Measurements from ENCODE around the gene DLGAP5. TPM values are rescaled to one million over a fixed set of nuclear protein-coding genes. Genes with fewer than 3 reads are reported as not detected.

Gene DLGAP5
- total RNA-seq, 2 donors from 2014 or later, result 0.12 TPM; not detected in 1

- Mint-ChIP-seq H3K27me3 (no peaks in the 10 kb centered on the region), H3K4me3 (no peak overlapping the region), H3K36me3 (ENCODE audit: low read depth) (no peaks in the 10 kb centered on the region), H3K27ac (peak overlapping the region; percentile 24), H3K4me1 (peaks cover 24% of the 10 kb centered on the region)
- DNase-seq (no peak), ATAC-seq (no peak)
- H3K9me3 ChIP-seq (ENCODE audit: control insufficient read depth, low read length, poor library complexity, severe bottlenecking), result no peaks in the 10 kb centered on the region
These were observed 68.9 kb downstream of the DLGAP5 start for GRCh38 chr14:55122440-55122986.

GRCh38 chr14:55121628-55122439 lies 69.6 kb downstream of the DLGAP5 start:
- Mint-ChIP-seq H3K27me3 (no peaks in the 10 kb centered on the region), H3K36me3 (ENCODE audit: low read depth) (no peaks in the 10 kb centered on the region), H3K4me1 (peaks cover 22% of the 10 kb centered on the region), H3K27ac (no peak overlapping the region), H3K4me3 (no peak overlapping the region)
- no peaks in the 10 kb centered on the region for H3K9me3 ChIP-seq (ENCODE audit: control insufficient read depth, low read length, poor library complexity, severe bottlenecking)
- DNase-seq (no peak), ATAC-seq (no peak)

DNA sequence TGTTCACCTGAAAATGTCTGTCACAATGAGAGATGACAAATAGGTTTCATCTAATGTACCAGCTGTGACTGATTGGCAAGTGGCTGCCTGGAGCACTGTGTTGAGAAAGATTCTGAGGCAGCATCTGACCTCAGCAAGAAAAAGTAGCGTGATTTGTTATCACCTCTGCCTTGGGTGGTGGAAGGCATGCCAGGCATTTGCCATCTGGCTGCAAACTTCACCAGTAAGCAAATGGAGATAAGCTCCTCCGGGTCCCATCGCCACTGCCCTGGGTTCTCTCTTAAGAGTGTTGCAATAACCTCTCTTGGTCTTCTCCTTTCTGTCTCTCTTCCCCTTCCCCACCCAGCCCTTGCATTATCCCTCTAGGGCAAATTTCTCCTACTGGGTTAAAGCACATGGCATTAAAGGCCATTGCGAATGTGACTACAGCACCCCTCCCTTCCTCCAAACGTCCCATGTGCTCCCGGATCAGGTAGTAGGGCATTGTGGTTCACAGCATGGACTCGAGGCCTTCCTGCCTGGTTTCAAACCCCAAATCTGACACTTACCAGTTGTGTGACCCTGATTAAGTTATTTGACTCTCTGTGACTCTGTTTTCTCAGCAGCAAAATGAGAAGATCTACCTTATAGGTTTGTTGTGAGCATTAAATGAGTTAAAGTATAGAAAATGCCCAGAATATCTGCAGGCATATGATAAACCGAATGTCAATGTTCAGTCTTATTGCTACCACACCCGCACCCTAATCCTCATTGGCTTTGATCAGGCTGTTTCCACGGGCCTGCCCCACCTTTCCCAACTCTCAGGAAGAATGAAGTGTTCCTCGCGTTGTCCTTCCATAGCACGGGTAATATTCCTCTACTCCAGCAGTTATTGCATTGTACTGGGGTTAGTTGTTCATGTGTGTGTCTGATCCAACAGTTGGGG lies 70.6 kb downstream of the DLGAP5 start:
- Mint-ChIP-seq H3K4me3 (no peak overlapping the region), H3K4me1 (peaks cover 19% of the 10 kb centered on the region), H3K27ac (no peak overlapping the region), H3K27me3 (no peaks in the 10 kb centered on the region), H3K36me3 (ENCODE audit: low read depth) (no peaks in the 10 kb centered on the region)
- H3K9me3 ChIP-seq (ENCODE audit: control insufficient read depth, low read length, poor library complexity, severe bottlenecking), result no peaks in the 10 kb centered on the region
- DNase-seq, result no peak
- no peak for ATAC-seq

DNA sequence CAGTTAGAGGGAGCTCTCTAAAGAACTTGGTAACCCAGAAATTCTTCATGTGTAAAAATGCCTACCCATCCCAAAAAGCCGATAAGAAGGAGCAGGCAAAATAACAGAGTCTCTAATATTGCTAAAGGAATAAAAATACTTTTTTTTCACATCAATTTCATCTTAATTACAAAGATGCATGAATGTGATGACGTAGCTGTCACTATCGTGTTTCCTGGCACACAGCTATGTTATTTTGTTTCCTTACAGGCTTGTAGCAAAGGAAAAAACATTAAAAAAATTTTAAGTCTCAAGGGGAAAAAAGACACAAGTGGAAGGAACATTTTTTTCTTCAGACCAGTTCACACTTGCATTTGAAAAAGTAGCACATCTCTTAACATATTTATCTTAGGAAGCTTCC lies 72.6 kb downstream of the DLGAP5 start:
- no peaks in the 10 kb centered on the region for H3K36me3 Mint-ChIP-seq (ENCODE audit: low read depth)
- H3K27me3 Mint-ChIP-seq, result no peaks in the 10 kb centered on the region
- DNase-seq (no peak), ATAC-seq (no peak)
- peak overlapping the region; percentile 69 for H3K27ac Mint-ChIP-seq
- H3K4me3 Mint-ChIP-seq, result no peak overlapping the region
- H3K9me3 ChIP-seq (ENCODE audit: control insufficient read depth, low read length, poor library complexity, severe bottlenecking), result no peaks in the 10 kb centered on the region
- H3K4me1 Mint-ChIP-seq, result peaks cover 13% of the 10 kb centered on the region

DNA sequence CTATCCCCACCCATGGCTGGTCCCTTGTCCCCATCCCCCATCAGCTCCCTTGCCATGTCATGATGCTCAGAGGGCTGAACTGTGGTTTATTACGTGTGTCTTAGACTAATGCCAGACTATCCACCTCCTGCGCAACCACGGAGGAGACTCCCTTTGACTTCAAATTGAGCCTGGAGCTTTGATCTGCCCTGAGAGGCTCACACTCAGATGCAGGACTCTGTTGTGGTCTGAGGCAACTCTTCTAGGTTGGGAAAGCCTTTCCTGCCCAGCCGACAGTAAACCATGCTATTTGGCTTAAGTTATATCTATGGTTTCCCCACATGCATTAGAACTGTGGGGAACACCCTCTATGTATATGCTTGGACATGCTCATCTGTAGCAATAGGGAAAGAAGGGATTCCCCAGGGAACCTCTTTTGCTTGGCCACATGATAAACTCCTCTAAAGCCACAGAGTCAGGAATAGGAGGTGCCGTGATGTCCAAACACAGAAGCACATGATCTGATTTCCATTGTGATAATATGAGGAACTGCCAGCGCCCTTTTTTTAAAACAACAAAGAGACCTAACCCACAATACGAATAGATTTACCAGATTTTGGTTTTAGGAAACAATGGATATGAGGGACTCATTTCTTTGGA lies 73.5 kb downstream of the DLGAP5 start:
- H3K27ac Mint-ChIP-seq, result no peak overlapping the region

DNA sequence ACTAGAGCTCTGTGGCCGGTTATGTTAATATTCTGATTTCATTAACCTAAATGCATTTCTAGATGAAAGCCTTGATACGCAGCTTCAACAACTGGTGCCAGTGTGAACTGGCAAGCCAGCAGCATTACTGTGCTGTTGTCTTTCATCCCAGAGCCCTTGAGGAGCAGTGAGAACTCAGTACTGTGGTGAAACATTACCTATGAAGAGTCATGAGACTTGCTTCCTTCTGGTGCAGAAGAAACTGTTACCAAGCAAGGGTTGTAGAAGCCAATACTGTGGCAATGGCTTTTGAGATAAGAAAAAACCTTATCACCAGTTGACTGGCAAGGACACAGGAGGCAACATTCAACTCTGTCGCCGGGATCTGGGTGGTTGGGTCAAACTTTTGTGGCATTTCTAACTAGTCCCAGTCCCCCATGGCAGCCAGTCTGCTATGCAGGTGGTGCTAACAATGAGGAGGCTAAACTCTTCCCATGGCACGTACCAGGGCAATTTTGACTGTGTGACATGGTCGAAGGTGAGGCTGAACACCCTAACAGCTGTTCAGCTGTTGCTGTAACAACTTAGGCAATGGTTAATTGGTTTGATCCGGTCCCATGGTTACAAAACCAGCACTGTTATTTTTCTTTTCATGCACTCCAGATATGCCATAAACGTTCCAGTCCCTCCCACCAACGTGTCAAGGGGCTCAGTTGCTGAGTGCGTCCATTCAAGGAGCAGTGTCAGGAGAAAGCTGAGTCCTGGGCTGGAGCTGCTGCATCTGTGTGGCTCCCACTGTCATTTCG lies 74.9 kb downstream of the DLGAP5 start:
- no peaks in the 10 kb centered on the region for H3K9me3 ChIP-seq (ENCODE audit: control insufficient read depth, low read length, poor library complexity, severe bottlenecking)
- ATAC-seq, result no peak
- H3K4me3 Mint-ChIP-seq, result no peak overlapping the region
- no peaks in the 10 kb centered on the region for H3K27me3 Mint-ChIP-seq
- no peaks in the 10 kb centered on the region for H3K36me3 Mint-ChIP-seq (ENCODE audit: low read depth)
- H3K27ac Mint-ChIP-seq, result no peak overlapping the region
- H3K4me1 Mint-ChIP-seq, result peaks cover 13% of the 10 kb centered on the region
- no peak for DNase-seq

More for the DNA sequence above, 73.5 kb downstream of the DLGAP5 start:
- H3K4me1 Mint-ChIP-seq, result peaks cover 17% of the 10 kb centered on the region
- H3K27me3 Mint-ChIP-seq, result no peaks in the 10 kb centered on the region
- peak; percentile 52 for ATAC-seq
- no peak overlapping the region for H3K4me3 Mint-ChIP-seq
- H3K9me3 ChIP-seq (ENCODE audit: control insufficient read depth, low read length, poor library complexity, severe bottlenecking), result no peaks in the 10 kb centered on the region
- no peaks in the 10 kb centered on the region for H3K36me3 Mint-ChIP-seq (ENCODE audit: low read depth)
- DNase-seq, result no peak

DNA sequence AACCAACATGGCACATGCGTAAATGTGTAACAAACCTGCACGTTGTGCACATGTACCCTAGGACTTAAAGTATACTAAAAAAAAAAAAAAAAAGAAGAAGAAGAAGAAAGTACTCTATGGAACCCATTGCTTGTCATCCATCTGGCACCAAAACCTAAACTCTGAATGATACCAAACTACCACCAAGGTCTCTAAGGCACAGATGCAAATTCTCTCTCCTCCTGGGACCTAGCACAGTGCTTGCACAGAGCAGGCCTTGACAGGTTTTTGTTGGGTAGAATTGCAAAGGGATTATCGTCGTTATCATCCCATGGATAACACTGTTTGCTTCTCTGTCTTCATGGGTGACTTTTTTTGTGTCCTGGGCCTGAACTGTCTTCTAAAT lies 75.5 kb downstream of the DLGAP5 start:
- no peaks in the 10 kb centered on the region for H3K36me3 Mint-ChIP-seq (ENCODE audit: low read depth)
- no peak for ATAC-seq

DNA sequence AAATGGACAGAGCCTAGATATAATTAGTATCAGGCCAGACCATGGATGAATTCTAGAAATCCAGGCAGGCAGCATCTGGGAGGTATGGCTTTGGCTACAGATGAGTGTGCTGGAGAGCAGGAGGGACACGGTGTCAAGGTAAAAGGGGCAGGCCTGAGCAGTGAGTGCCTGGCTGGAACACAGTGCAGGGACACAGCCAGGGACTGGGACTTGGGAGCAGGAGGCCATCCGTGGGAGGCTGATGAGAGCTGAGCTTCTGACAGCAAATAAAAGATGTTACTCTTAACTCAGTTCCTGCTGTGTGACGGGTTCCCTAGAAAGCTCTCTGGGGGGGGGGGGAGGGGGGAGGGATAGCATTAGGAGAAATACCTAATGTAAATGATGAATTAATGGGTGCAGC lies 75.9 kb downstream of the DLGAP5 start:
- no peaks in the 10 kb centered on the region for H3K9me3 ChIP-seq (ENCODE audit: control insufficient read depth, low read length, poor library complexity, severe bottlenecking)
- H3K36me3 Mint-ChIP-seq (ENCODE audit: low read depth), result no peaks in the 10 kb centered on the region
- H3K4me1 Mint-ChIP-seq, result peaks cover 13% of the 10 kb centered on the region
- no peak overlapping the region for H3K4me3 Mint-ChIP-seq
- DNase-seq, result no peak
- peak overlapping the region; percentile 77 for H3K27ac Mint-ChIP-seq
- ATAC-seq, result no peak
- H3K27me3 Mint-ChIP-seq, result no peaks in the 10 kb centered on the region

More for the DNA sequence above, 75.5 kb downstream of the DLGAP5 start:
- H3K27me3 Mint-ChIP-seq, result no peaks in the 10 kb centered on the region
- H3K27ac Mint-ChIP-seq, result no peak overlapping the region
- DNase-seq, result no peak
- peaks cover 13% of the 10 kb centered on the region for H3K4me1 Mint-ChIP-seq
- H3K9me3 ChIP-seq (ENCODE audit: control insufficient read depth, low read length, poor library complexity, severe bottlenecking), result no peaks in the 10 kb centered on the region
- H3K4me3 Mint-ChIP-seq, result no peak overlapping the region

DNA sequence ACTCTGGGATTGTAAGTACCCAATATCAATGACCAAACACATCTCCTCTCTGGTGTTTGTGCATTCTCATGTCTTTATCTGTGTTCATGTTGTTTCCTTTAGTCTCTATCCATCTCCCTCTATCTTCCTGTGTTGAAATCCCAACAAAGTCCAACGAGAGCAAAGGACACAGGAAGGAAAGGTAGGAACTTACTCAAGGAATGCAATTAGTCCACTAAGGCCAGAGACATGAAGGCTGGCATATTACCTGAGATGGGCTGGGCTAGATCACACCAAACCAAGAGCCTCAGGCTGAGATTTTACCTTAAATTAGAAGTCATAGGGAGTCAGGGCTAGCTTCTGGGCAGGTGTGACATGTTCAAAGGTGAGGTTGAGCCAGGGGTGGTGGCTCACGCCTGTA lies 76.7 kb downstream of the DLGAP5 start:
- DNase-seq (no peak), ATAC-seq (no peak)
- no peaks in the 10 kb centered on the region for H3K36me3 Mint-ChIP-seq (ENCODE audit: low read depth)

GRCh38 chr14:55111122-55111708 lies 80.2 kb downstream of the DLGAP5 start:
- H3K4me1 Mint-ChIP-seq, result peaks cover 19% of the 10 kb centered on the region
- DNase-seq (no peak), ATAC-seq (no peak)
- H3K9me3 ChIP-seq (ENCODE audit: control insufficient read depth, low read length, poor library complexity, severe bottlenecking), result no peaks in the 10 kb centered on the region
- no peak overlapping the region for H3K27ac Mint-ChIP-seq
- H3K4me3 Mint-ChIP-seq, result no peak overlapping the region
- no peaks in the 10 kb centered on the region for H3K36me3 Mint-ChIP-seq (ENCODE audit: low read depth)
- no peaks in the 10 kb centered on the region for H3K27me3 Mint-ChIP-seq

More for the DNA sequence above, 76.7 kb downstream of the DLGAP5 start:
- Mint-ChIP-seq H3K27me3 (no peaks in the 10 kb centered on the region), H3K4me1 (peaks cover 11% of the 10 kb centered on the region), H3K4me3 (no peak overlapping the region), H3K27ac (peak overlapping the region; percentile 77)
- H3K9me3 ChIP-seq (ENCODE audit: control insufficient read depth, low read length, poor library complexity, severe bottlenecking), result no peaks in the 10 kb centered on the region

GRCh38 chr14:55109836-55110235 lies 81.5 kb downstream of the DLGAP5 start:
- ATAC-seq, result no peak
- Mint-ChIP-seq H3K4me3 (no peak overlapping the region), H3K4me1 (peaks cover 23% of the 10 kb centered on the region), H3K27ac (no peak overlapping the region), H3K36me3 (ENCODE audit: low read depth) (no peaks in the 10 kb centered on the region), H3K27me3 (no peaks in the 10 kb centered on the region)
- no peak for DNase-seq
- H3K9me3 ChIP-seq (ENCODE audit: control insufficient read depth, low read length, poor library complexity, severe bottlenecking), result no peaks in the 10 kb centered on the region

Measured in T-helper 17 cell (primary cell).